ENCODE results near the gene SPAG8. TPM values are rescaled to one million over a fixed set of nuclear protein-coding genes. Genes with fewer than 3 reads are reported as not detected.

Gene SPAG8
- total and polyA plus RNA-seq, 10 of the 15 experiments (the other 5 are each of a cell fraction or from before 2014, with no cell fraction given), result 0.40 to 1.1 (median 0.72) TPM

- TF ChIP-seq IKZF1 (conservative IDR thresholded peaks at IDR 0.05), result peak; percentile 91
- TF ChIP-seq STAT1 (conservative IDR thresholded peaks at IDR 0.05), result peak; percentile 92
- TF ChIP-seq NRF1 (conservative IDR thresholded peaks at IDR 0.05; ENCODE audit: low read depth, low read length), result peak; percentile 87
- TF ChIP-seq SREBF2 (IDR thresholded peaks at IDR 0.05; ENCODE audit: low read length), result peak; percentile 56; the same call in 1 of the 2 replicates
Measured at GRCh38 chr9:35812025-35812602, at the start of gene SPAG8 (continued).

- CTCF ChIA-PET, result interaction anchor here (0.6 to 12.7 kb wide), 6 partner anchors 9 to 811 kb away, joined by 3 to 92 read pairs (median 3); partner anchors contain the start of genes FAM221B and TMEM8B
Measured at GRCh38 chr9:35861161-35861897, 49.3 kb upstream of the SPAG8 start.

More at GRCh38 chr9:35861161-35861897, 49.3 kb upstream of the SPAG8 start:
- Histone ChIP-seq H3K36me3 (ENCODE audit: control insufficient read depth in 2 of 2, insufficient read depth in 2 of 2, low read length in 1 of 2) (no peaks in the 10 kb centered on the region), H3K79me2 (ENCODE audit: control insufficient read depth, insufficient read depth, low read length) (no peaks in the 10 kb centered on the region), H4K20me1 (ENCODE audit: control insufficient read depth, insufficient read depth) (no peaks in the 10 kb centered on the region), H2AFZ (ENCODE audit: control insufficient read depth, low read depth, low read length) (no peak overlapping the region), H3K4me2 (ENCODE audit: control insufficient read depth, insufficient read depth) (no peak overlapping the region), H3K9me3 (replicated peaks; ENCODE audit: control insufficient read depth, insufficient read depth, low read length) (no peaks in the 10 kb centered on the region), H3K9ac (ENCODE audit: control insufficient read depth, insufficient read depth, low read length) (no peak overlapping the region), H3K4me1 (ENCODE audit: control insufficient read depth, insufficient read depth, low read length) (no peaks in the 10 kb centered on the region), H3K27ac (ENCODE audit: control insufficient read depth, insufficient read depth) (no peak overlapping the region), H3K27me3 (replicated peaks in 1 of 2; ENCODE audit: control insufficient read depth in 2 of 2, insufficient read depth in 2 of 2, low read length in 1 of 2) (no peaks in the 10 kb centered on the region), H3K4me3 (no peak overlapping the region)
- no peak for DNase-seq (ENCODE audit: low read depth, low spot score)
- POLR2A ChIA-PET, result interaction anchor here (0.6 kb wide), 1 partner anchor 84 kb away, joined by 6 read pairs; no protein-coding TSS in a partner anchor
- RAD21 ChIA-PET (ENCODE audit: unreplicated experiment), result interaction anchor here (1.2 kb wide), 1 partner anchor 32 kb away, joined by 3 read pairs; the partner anchor contains the start of gene TMEM8B
- ATAC-seq, result no peak
- BruUV-seq (replicated peaks), result no TSS peak
- WGBS (ENCODE audit: insufficient coverage, insufficient replicate concordance, low lambda C conversion rate, missing lambda C conversion rate), result 50% methylated on average over 12 of the region's 12 CpGs
- intact Hi-C loops (cut with micrococcal nuclease; ENCODE audit: unreplicated experiment) (no loop called here), in situ Hi-C loops (cut with MboI) (no loop called here)
- TF ChIP-seq BMI1 (IDR thresholded peaks at IDR 0.05; ENCODE audit: borderline replicate concordance) (no peak), ESRRA (IDR thresholded peaks at IDR 0.05; ENCODE audit: low read length) (no peak), NBN (IDR thresholded peaks at IDR 0.05) (no peak), POLR2A (IDR thresholded peaks at IDR 0.05; ENCODE audit: low read depth, low read length) (no peak), PAX8 (IDR thresholded peaks at IDR 0.05) (no peak), NFXL1 (IDR thresholded peaks at IDR 0.05; ENCODE audit: borderline replicate concordance) (no peak), BCL11A (IDR thresholded peaks at IDR 0.05; ENCODE audit: low read depth, low read length) (no peak), STAT1 (conservative IDR thresholded peaks at IDR 0.05) (no peak), PML (IDR thresholded peaks at IDR 0.05; ENCODE audit: low read length) (no peak)
- no peak for FAIRE-seq
- SMC1A ChIA-PET (ENCODE audit: uncharacterized antibody, unreplicated experiment), result interaction anchor here (0.9 to 1.5 kb wide), 2 partner anchors 30 to 71 kb away, joined by 3 to 5 read pairs; no protein-coding TSS in a partner anchor

All from GM12878 (cell line).